Stimulated activated CD4-positive, alpha-beta T cell treated with anti-CD3 and anti-CD28 coated beads, Interleukin-4, amount 100 ng/mL, for 1 hour (primary cell): ENCODE measurements around the gene CEL.
A peak's percentile ranks its signal among the peaks of the same experiment; 100 is the strongest.
"Not testable (repeated sequence)": the region's sequence is repeated elsewhere in the genome, so short reads cannot be mapped to it uniquely, and the experiment has no call there.

Experiments used
- DNase-seq: peaks from one replicate; pipeline ENCODE4 v3.0.0-alpha.2; 2020

CEL gene

DNA sequence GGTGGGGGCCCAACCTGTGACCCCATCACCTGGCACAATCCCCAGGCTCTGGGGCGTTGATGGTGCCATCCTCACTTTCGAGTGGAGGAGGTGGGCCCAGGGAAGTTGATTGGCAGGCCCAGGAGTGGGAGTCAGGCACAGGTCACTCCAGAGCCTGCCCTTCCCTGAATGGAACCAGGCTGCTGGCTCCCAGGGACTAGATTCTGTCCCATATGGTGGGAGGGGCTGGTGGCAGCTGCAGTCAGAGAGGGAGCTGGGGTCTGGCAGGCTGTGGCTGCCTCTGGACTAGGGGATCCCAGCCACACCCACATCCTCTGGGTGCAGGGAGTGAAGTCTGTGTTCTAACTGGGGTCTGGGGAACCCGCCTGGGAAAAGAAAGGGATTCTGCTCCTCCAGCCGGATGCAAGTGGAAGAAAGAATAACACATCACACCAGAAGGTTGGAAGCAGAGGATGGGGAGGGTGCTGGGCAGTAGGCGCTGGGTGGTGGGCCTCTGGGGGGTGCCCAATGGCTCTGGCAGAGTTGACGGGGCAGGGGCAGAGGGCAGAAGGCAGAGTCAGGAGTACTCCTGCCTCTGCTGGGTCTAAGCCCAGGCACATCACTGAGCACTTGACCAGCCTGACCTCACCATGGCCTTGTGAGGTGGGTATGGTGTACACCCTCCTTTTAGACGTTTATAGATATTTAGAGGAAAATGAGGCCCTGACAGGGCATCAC is 25.8 kb downstream of the CEL start:
- DNase-seq: no peak

DNA sequence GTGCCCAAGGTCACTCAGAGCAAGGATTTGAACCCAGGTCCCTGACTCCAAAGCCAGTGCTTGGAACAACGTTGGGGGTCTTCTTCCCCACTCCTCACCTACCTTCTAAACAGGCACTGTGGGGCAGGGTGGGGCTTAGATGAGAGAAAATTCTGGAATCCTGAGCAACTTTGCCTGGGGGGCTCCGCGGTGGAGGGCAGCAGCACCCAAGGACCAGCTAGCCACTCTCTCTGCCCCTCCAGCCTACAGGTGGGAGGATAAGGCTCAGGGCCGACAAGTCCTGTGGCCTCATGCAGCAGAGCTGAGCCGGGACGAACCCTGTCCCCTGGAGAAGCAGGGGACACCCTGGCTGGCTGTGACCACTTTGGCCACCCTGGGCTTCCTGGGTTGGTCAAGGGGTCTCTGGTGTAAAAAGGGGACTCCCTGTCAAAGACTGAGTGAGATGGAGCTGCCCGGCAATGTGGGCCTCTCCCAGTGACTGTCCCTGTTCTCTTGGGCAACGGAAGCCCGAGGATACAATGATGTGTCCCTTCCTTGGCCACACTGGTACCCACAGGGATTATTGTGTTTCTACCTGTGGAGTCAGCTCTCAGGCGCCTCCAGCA is 26.5 kb downstream of the CEL start:
- DNase-seq: no peak

DNA sequence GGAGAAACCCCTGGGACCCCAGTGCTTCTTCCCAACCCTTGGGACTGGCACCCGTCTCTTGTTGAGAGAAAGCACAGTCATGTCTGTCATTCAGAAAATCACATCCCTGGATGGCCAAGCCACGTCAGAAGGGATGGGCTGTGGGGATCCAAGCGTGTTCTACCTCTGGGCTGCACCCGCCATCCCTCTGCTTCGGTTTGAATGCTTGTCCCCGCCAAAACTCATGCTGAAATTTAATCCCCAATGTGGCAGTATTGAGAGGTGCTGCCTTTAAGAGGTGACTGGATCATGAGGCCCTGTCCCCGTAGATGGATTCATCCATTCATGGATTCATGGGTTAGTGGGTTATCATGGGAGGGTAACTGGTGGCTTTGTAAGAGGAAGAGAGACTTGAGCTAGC is 27.0 kb downstream of the CEL start:
- DNase-seq: no peak

DNA sequence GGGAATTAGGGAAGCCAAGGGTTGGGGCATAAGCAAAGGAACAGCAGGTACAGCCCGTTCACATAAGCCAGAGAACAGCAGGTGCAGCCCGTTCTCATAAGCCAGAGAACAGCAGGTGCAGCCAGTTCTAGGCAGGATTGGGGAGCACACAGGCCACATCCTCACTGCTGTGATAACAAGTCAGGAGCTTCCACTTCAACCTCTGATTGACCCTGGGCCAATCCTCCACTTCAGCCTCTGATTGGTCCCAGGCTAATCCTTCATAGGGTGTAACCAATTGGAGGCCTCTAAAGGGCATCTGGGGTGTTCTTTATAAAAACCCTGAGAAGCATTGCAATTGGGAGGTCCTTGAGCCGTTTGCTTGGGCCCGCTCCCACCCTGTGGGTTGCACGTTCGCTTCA is 27.5 kb downstream of the CEL start:
- DNase-seq: no peak

DNA sequence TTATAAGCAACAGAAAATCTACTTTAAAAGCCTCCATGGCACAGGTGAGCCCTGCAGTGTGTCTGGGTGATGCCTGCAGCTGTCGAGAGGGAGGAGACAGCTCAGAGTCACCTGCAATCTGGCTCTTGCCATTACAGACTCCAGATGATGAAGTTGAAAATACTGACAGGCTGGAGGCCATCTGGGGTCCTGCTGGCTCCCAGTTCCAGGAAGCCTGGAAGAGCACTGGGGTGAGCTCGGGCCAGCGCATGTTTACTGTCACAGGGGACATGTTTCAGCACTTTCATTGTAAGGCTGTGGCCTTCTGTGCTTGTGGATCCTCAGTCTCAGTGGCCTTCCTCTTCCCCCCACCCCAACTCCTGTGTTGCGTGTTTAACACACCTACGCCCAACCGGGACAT is 28.4 kb downstream of the CEL start:
- no peak for DNase-seq

DNA sequence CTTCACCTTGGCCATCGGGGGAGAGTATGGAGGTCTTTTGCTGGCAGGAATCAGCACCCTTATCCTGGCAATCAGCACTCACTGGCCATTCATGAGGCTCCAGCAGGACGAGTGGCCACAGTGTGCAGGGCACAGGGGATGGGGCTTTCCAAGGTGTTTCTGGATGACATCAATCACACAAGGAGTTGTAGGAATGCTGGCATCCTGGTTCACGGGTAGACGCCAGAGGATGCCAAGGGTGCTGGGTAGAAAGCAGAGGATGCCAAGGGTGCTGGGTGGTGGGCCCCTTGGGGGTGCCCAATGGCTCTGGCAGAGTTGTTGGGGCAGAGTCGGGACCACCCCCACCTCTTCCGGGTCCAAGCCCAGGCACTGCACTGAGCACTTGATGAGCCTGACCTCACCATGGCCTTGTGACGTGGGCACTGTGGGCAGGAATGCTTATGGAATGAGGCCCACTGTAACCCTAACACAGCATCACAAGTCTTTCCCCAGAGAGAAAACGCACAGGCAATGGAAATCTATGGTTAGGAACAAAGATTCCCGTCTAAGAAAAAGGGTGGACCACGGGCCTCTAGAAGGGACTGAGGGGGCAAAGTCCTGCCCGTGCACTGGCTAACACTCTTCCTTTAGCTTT is 29.1 kb downstream of the CEL start:
- no peak for DNase-seq

DNA sequence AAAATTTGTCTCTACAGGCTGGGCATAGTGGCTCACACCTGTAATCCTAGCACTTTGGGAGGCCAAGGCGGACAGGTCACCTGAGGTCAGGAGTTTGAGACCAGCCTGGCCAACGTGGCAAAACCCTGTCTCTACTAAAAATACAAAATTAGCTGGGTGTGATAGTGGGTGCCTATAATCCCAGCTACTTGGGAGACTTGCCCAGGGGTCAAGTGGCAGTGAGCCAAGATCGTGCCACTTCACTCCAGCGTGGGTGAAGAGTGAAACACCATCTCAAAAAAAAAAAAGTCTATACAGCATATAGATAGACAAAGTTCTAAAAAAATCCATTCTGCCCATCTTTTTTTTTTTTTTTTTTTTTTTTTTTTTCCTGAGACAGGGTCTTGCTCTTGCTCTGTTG is 32.6 kb downstream of the CEL start:
- not testable (repeated sequence) for DNase-seq

DNA sequence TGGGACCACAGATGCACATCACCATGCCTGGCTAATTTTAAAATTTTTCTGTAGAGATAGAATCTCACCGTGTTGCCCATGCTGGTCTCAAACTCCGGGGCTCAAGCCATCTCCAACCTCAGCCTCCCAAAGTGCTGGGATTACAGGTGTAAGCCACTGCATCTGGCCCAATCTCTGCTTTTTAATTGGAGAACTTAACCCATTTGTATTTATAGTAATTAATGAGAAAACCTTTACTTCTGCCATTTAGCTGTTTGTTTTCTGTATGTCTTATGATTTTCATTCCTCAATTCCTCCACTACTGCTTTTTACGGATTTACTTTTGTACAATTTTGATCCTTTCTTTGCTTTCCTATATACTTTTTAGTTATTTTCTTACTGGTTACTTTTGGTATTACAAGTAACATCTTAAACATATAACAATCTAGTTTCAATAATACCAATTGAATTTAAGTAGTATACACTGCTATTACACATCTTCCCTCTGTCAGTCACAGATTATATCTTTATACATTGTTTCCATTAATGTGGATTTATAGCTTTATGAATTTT is 33.1 kb downstream of the CEL start:
- DNase-seq: no peak

DNA sequence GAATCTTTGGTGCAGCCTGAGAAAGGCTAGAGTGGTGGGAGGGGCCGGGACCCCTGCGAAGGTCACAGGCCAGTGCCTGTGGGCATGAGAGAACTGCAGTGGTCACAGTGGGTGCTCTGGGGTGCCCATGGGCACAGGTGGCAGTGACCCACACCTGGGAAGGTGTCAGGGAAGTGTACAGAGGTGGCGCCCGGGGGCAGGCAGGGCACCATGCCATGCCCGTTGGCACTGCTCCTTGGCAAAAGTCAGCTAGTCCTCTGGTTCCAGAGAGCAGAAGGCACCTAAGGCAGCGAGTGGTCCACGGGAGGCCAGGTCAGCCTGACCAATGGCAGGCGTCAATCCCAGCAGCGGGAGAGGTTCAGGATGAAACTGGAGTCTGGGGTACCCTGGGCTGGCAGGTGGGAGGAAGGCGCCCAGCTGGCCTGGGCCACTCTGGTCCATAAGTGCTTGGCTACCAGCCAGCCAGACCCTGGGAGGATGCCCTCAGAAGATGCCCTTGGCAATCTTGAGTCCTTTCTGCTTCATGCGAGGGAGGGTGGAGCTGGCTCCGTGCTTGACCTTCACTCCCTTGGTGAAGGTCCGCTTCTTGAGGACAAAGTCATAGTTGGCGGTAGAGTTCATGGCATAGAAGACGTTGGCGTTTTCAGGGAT is 36.4 kb downstream of the CEL start:
- DNase-seq: no peak

DNA sequence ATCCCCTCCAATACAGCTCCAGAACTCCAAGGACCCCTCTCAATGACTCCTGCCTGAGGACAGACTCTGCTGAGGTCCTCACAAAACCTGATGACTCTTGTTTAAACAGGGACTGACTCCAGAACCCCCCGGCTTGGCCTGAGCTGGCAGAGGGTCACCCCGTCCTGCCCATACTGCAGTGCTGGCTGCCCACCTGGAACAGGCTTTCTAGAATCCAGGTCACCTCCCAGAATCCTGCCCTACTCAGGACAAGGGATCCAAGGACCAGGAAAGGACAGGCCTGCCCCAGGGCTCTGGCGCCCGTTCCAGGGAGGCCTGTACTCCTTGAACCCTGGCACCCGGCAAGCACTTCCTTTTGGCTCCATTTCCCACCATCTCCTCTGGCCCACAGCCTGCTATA is 37.1 kb downstream of the CEL start:
- DNase-seq: no peak

DNA sequence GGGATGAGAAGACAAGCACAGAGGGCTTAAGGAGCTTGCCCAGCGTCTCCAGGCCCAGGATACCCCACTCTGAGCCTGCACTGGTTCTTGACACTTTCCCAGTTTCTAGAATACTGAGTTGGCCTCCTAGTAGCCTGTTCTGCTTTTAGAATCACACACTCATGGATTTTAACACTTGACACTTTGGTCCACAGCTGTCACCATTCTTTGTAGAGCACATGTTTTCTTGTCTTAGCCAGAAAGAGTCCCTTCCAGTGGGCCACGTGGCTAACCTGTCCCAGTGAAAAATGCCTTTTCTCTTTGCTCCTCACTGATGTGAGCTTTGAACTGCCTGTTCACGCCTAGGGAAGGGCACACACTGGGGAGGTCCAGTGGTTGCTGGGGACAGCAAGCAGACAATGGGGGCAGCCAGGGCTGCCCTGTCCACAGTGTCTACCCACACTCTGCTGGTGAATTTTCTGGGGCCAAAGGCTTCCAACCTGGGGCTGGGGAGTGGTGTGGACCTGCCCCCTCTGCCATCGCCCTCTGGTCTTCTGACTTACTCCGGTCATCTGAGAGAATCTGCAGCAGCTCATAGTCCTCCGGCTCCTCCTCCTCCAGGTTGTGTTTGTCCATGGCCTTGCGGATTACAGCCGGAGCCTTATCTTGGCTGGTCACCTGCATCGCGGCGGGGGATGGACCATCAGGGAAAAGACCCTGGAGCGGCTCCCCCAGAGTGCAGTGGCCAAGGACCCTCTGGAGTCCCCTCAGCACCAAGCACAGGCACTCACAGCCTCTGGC is 38.1 kb downstream of the CEL start:
- DNase-seq: no peak

DNA sequence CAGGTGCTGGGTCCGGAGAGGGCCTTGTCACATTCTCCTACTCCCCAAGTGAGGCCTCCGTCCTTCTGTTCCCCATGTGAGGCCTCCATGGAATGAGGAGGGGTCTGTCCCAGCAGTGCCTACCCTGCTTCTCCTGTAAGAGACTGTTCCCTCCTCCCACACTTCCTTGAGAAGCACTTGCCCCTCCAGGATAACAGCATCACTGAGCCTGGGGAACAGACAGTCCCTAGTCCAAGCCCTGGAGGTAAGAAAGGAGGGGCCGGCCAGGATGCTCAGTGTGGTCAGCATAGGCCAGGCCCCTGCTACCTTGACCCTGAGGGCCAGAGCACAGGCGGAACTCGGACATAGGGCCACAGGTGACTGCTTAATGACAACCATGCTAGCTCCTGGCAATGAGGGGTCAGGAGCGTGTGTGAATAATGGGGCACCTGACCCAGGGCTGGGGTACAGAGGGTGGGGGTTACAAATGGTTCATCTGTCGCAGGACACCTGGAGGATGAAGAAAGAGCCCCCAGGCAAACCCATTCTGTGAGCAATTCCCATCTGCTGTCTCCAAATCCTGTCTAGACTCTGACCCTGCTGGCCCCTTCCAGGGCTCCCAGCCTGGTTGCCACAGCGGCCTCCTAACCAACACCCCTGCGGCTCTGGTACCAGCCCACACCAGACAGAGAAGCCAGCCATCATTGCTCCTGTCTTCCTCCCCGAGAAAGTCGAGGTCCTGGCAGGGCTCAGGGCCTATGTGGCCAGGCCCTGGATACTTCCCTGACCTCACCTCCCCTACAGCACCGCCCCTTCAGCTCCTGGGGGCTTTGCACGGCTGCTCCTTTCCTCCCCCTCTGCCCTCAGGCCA is 39.0 kb downstream of the CEL start:
- no peak for DNase-seq

DNA sequence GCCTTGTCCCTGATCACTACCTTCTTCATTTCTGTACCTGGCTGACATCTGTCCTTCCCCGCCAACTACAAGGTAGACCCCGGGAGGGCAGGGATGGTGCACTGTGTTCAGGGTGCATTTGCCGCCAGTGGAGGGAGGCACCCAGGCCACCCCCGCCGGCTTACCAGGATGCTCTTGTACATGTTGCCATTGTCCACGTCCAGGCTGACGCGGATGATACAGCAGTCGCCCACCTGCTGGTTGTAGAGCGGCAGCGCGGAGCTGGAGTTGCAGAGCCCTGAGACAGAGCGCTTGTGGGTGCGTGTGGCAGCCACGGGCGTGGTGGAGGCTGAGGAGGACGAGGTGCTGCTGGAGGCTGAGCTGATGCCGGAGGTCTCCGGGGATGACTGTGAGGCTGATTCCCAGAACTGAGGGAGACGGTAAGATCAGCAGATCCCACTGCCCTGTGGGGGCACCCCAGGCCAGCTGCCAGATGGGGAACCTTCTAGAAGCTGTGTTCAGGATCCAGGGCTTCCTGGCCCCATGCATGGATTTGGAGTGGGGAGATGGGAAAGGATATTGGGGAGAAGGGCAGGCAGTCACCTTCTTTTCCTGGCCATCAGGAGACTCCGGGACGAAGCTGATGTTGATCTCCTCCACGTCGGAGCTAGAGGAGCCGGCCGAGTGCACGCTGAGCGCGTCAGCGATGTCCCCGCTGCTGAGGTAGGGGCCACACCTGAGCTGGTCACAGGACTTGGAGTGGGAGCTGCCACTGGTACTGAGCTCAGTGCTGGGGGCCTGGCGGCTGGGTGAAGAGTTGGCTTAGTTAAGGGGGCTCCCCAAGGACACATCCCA is 39.8 kb downstream of the CEL start:
- DNase-seq: no peak

DNA sequence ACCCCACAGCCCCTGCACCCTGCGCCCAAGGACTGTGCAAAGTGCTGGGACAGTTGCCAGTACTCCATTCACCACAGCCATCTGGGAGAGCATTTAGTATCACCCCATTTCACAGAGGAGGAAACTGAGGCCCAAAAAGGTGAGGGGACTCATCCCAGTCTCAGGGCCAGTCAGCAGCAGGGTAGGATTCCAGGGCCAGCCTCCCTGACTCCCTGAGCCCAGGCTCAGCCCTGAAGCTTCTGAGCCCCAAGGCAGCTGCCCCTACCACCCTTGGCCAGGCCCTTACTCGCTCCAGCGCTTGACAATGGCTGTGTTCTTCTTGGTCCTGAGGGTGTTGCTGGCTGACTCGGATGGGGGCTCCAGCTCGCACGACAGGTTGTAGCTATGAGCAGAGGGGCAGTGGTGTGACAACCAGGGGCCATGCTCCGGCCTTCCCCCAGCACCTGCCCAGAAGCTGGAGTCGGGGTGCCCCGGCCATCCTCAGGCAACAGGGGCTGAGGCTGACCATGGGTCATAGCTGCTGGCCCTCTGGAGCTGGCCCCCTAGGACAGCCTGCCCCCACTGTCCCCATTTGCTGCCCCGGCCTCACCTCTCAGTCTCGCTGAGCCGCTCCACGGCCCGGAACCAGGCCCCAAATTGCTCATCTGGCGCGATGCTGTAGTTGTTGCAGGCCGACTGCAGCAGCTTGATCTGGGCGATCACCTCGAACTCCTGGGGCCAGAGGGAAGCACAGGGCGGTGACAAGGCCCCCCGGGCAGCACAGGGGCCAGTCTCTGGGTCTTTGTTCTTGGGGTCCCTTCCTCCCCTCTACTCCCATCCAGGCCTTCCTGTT is 40.6 kb downstream of the CEL start:
- DNase-seq: no peak

DNA sequence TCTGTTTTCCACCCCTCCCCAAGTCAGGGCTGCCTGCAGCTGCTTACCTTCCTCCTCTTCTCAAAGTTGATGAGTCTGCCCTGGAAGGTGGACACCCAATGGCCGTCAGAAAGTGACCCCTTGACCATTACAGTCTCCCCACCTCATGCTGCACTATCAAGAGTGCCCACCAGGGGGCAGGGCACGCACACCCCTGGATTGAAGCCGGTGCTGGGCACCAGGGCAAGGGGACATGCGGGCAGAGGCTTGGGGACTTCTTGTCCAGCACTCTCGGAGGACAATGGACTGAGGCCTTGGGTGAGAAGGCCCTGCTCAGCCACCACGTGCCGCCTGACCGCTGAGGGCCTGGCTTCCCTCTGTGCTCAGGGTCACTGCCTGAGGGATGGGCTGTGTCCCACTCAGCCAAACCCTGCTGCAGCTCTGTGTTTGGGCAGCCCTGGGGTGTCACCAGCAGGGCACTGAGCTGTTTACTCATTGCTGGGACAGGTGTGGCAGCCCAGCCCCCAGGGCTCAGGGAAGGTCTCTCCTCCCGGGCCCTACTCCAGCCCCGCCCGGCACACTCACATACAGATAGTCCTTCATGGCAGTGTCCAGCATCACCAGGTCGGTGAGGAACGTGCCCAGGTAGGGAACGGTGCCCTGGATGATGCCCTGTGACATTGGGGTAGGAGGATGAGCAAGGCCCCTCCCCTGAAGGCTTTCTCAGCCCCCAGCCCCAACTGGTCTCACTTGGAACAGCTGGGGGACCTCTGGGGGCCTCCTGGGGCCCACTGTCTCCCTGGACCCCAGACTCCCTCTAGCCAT is 41.6 kb downstream of the CEL start:
- peak; percentile 49 for DNase-seq

DNA sequence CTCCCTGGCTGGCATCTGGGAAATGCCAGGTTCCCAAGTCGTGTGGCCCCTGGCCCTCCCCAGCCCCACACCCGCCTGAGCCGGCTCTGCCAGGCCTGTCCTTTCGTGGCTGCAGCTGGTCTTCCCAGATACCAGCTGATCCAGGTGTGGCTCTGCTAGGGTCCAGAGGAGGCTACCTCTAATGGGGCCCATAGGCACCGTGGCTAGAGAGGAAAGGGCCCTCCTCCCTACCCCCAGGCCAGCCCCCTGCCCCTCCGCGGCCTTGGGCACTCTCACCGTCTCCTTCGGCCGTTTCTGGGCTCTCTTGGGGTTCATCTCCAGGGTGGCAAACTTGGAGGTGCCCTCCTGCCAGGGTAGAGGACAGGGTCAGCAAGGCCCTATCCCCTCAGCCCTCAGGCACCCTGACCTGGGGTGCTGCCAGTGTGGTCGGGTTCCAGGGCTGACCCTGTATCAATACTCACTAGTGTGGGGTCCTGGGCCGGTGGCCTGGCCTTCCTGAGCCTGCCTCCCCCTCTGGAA is 42.3 kb downstream of the CEL start:
- no peak for DNase-seq

DNA sequence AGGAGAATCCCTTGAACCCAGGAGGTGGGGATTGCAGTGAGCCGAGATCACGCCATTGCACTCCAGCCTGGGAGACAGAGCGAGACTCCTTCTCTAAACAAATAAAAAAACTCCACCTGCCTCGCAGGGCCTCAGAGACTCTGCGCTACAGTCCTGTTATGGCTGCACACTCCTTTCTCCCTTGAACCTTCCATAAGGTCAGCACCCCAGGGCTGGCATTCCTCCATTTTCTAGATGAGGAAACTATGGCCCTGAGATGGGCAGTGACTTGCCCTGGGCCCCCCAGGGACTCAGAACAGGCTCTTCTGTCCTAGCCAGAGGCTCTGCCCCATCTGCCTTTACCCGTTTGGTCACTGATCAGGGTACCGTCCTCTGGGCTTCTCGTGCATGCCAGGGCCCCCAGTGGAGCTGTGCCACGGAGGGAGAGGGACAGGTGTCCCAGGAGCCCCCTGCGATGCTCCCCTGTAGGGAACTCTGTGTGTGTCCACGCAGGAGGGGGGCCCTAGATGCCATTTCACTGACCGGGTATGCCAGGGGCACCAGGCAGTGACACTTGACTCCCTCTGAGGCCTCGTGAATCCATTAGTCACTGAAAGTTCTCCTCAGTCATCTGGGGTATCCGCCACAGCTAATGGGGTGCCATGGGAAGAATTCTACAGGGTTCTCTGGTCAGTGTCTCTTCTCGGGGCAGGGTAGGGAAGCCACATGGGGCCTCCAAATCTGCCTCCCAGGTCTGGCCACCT is 43.1 kb downstream of the CEL start:
- no peak for DNase-seq

DNA sequence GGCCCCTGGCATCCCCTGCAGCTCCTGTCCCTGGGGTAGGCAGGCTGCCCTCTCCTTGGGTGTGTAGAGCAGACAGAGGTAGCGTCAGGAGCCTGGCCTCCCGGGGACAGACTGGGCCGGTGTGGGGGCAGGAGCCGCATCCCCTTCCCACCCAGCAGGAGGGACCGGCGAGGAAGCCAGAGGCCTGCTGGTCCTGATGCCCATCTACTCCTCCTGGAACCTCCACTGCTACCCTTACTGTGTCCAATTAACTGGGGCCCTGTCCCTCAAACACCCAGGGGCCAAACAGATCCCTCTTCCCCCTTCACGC is 43.6 kb downstream of the CEL start:
- no peak for DNase-seq
